Nephron progenitor cell (in vitro differentiated cells): ENCODE measurements around the gene DNAL1.
A peak's percentile ranks its signal among the peaks of the same experiment; 100 is the strongest.

Experiments
- DNase-seq: peaks from one replicate; pipeline ENCODE4 v3.0.0; 2021
- H3K27ac Mint-ChIP-seq: 2 replicates; pipeline ENCODE4 v1.8.0; 2021; ENCODE audit warnings: mild to moderate bottlenecking, moderate library complexity, mixed read lengths
- H3K27me3 Mint-ChIP-seq: 2 replicates; pipeline ENCODE4 v1.8.0; 2021; ENCODE audit warnings: mild to moderate bottlenecking, low read depth, mixed read lengths; ENCODE audit not compliant: poor library complexity
- H3K36me3 Mint-ChIP-seq: 2 replicates; pipeline ENCODE4 v1.8.0; 2021; ENCODE audit warnings: low read depth, mixed read lengths
- H3K4me1 Mint-ChIP-seq: 2 replicates; pipeline ENCODE4 v1.8.0; 2021; ENCODE audit warnings: mixed read lengths
- H3K4me3 Mint-ChIP-seq: 2 replicates; pipeline ENCODE4 v1.8.0; 2021; ENCODE audit warnings: mild to moderate bottlenecking, moderate library complexity, mixed read lengths
- H3K9me3 Mint-ChIP-seq: 2 replicates; pipeline ENCODE4 v1.8.0; 2021; ENCODE audit warnings: mild to moderate bottlenecking, moderate library complexity, mixed read lengths
- CTCF ChIP-seq: fragments of 200-600 bp; sonication (generic); IDR thresholded peaks from 2 replicates; pipeline ENCODE4 v1.5.0; 2021; ENCODE audit warnings: antibody characterized with exemption

The DNAL1 gene

GRCh38 chr14:73712071-73712506 is 67.3 kb downstream of the DNAL1 start:
- peak overlapping the region; percentile 97 for H3K4me3 Mint-ChIP-seq
- H3K9me3 Mint-ChIP-seq: no peaks in the 10 kb centered on the region
- peaks cover 56% of the 10 kb centered on the region for H3K4me1 Mint-ChIP-seq
- TF ChIP-seq CTCF: no peak
- no peak overlapping the region for H3K27ac Mint-ChIP-seq
- DNase-seq: no peak
- H3K36me3 Mint-ChIP-seq: peaks cover 19% of the 10 kb centered on the region
- peaks cover 13% of the 10 kb centered on the region for H3K27me3 Mint-ChIP-seq

GRCh38 chr14:73712540-73713180 is 67.9 kb downstream of the DNAL1 start:
- no peaks in the 10 kb centered on the region for H3K9me3 Mint-ChIP-seq
- peak overlapping the region; percentile 97 for H3K4me3 Mint-ChIP-seq
- peaks cover 19% of the 10 kb centered on the region for H3K36me3 Mint-ChIP-seq
- peaks cover 13% of the 10 kb centered on the region for H3K27me3 Mint-ChIP-seq
- peaks cover 61% of the 10 kb centered on the region for H3K4me1 Mint-ChIP-seq
- no peak for TF ChIP-seq CTCF
- peak overlapping the region; percentile 98 for H3K27ac Mint-ChIP-seq
- DNase-seq: no peak

GRCh38 chr14:73713206-73713802 is 68.5 kb downstream of the DNAL1 start:
- Mint-ChIP-seq H3K4me1 (peaks cover 65% of the 10 kb centered on the region), H3K27me3 (peaks cover 13% of the 10 kb centered on the region), H3K9me3 (no peaks in the 10 kb centered on the region), H3K36me3 (peaks cover 19% of the 10 kb centered on the region), H3K27ac (peak overlapping the region; percentile 98), H3K4me3 (peak overlapping the region; percentile 97)
- DNase-seq: no peak
- TF ChIP-seq CTCF: no peak

- Mint-ChIP-seq H3K4me1 (peaks cover 63% of the 10 kb centered on the region), H3K36me3 (peaks cover 19% of the 10 kb centered on the region), H3K4me3 (peak within 1 kb of the TSS; percentile 97), H3K27me3 (peaks cover 13% of the 10 kb centered on the region), H3K27ac (peak within 1 kb of the TSS; percentile 98), H3K9me3 (no peaks in the 10 kb centered on the region)
- no peak for TF ChIP-seq CTCF
- DNase-seq: peak; percentile 94
Measured at GRCh38 chr14:73713803-73714655, 69.2 kb downstream of the DNAL1 start, which contains the start of gene PNMA1. Gene PNMA1 (minus strand): TSS chr14:73714384. CDS start chr14:73713639, 745 bp downstream.

- H3K4me1 Mint-ChIP-seq: peaks cover 68% of the 10 kb centered on the region
Measured at GRCh38 chr14:73714656-73715081, 69.9 kb downstream of the DNAL1 start.

More at GRCh38 chr14:73714656-73715081, 69.9 kb downstream of the DNAL1 start:
- Mint-ChIP-seq H3K4me3 (peak overlapping the region; percentile 86), H3K27ac (peak overlapping the region; percentile 95), H3K36me3 (peaks cover 20% of the 10 kb centered on the region), H3K27me3 (peaks cover 13% of the 10 kb centered on the region), H3K9me3 (no peaks in the 10 kb centered on the region)
- DNase-seq: no peak
- TF ChIP-seq CTCF: no peak
